ES-I3 (cell line): ENCODE results near the gene ANTXRL.
"Not testable (repeated sequence)": the region's sequence is repeated elsewhere in the genome, so short reads cannot be mapped to it uniquely, and the experiment has no call there.

Experiments used
- H3K36me3 ChIP-seq: 2 replicates; pipeline ENCODE4 v1.6.1; 2013; ENCODE audit warnings: mild to moderate bottlenecking, low read length, control low read depth, moderate library complexity; ENCODE audit not compliant: insufficient read depth
- H3K4me1 ChIP-seq: 2 replicates; pipeline ENCODE4 v1.6.1; 2013; ENCODE audit warnings: mild to moderate bottlenecking, control low read depth, low read length; ENCODE audit not compliant: insufficient read depth
- H3K9ac ChIP-seq: 2 replicates; pipeline ENCODE4 v1.6.1; 2013; ENCODE audit warnings: low read depth, mild to moderate bottlenecking, low read length, moderate library complexity
- H3K9me3 ChIP-seq: 2 replicates; pipeline ENCODE4 v1.6.1; 2013; ENCODE audit warnings: mild to moderate bottlenecking, low read length, moderate library complexity; ENCODE audit not compliant: control insufficient read depth, insufficient read depth

ANTXRL gene

DNA sequence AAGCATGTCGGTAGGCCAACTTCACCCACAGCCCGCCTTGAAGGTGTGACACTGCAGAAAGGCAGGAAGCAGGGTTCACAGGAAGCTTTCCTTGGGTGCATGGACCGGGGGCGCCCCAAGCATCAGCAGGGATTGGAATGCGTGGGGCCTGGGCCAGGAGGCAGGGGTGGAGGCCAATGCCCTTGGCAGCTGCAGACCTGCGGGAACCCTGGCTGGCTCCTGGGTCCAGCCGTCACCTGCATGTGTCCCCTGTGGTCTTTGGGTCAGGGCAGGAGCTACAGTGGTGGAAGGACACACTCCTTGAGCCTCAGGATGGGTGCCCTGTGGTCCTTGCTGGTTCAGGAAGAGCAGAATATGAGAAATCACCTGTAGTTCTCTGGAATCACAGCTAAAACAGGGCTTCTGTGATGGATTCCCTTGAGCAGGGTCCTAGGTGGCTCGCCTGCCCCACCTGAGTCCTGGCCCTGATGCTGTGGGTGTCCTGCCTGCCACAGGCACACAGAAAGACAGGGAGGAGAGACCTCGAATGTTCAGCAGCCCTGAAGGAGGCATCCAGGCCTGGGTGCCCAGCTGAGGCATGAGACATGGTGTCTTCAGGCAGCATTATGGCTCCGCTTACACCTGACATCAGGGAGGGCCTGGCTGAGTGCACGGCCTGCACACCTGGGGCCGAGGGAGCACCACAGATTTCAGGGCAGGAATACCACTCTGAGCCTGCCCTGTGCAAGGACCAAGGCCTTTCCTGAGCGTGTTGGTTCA lies 15.1 kb downstream of the ANTXRL start:
- no peak overlapping the region for H3K9ac ChIP-seq
- H3K4me1 ChIP-seq: peaks cover 7% of the 10 kb centered on the region; the same call in 1 of the 2 replicates
- no peaks in the 10 kb centered on the region for H3K9me3 ChIP-seq
- H3K36me3 ChIP-seq: no peaks in the 10 kb centered on the region

DNA sequence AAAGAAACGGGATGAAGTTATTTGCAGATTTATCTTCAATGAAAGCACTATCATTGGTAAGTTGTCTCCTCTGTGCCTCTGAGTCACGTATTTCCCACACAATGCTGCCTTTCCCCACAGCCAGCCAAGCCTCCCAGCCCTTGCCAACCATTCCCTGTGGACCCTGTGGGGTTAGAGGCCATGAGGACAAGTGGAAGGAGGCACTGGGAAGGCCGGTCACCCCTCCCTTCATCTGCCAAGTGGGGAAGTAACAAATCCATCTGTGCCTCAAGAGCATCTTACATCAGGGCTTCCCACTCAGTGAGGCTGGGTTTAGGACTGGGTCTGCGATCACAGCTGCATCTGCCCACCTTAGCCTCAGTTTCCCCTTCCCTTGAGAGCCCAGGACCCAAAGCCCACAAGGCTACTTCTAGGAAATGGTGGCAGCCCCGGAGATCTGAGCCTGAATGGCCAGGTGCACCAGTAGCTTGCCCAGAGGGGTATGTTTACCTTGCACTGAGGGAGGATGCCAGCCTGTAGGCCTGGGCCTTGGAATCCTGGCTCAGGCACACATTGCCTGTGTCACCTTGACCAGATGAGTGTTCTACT lies 16.1 kb downstream of the ANTXRL start:
- H3K9me3 ChIP-seq, H3K4me1 ChIP-seq, H3K9ac ChIP-seq, H3K36me3 ChIP-seq: not testable (repeated sequence)

DNA sequence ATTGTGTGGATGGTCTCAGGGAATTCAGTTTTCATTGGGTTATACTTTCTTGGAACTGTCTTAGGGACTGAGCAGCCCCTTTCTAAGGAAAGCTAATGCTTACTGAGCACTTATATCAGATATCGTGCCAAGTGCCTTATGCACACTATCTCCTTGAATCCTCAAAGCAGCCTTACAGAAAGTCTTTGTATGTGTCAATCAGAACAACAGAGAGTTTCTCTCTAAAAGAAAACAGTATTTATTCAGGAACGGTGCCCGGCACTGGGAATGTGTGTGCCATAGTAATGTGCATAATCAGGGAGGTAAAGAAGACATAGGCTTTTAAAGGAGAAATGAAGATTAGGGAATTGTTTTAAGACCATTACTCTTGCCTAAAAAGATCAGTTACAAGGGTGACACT lies 17.3 kb downstream of the ANTXRL start:
- H3K9me3 ChIP-seq: no peaks in the 10 kb centered on the region
- H3K9ac ChIP-seq: no peak overlapping the region
- H3K4me1 ChIP-seq: peaks cover 7% of the 10 kb centered on the region; the same call in 1 of the 2 replicates
- no peaks in the 10 kb centered on the region for H3K36me3 ChIP-seq

DNA sequence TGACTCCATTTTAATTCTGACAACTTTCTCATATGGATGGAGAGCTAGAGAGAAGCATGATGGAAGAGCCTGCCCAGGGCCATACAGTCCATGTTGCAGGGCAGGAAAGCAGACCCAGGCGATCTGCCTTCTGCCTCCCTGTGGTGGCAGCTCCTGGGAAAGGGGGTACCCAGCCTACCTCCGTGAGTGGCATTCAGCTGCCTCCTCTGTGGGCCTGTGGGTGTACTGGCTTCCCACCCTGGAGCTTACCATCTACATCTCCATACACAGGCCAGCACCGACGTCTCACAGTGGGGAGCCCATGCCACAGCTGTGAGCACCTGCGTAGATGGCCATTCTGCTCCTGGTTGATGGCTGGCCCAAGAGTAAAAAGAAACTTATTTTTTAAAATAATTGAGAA lies 17.9 kb downstream of the ANTXRL start:
- not testable (repeated sequence) for H3K9ac ChIP-seq, H3K4me1 ChIP-seq, H3K36me3 ChIP-seq, H3K9me3 ChIP-seq

DNA sequence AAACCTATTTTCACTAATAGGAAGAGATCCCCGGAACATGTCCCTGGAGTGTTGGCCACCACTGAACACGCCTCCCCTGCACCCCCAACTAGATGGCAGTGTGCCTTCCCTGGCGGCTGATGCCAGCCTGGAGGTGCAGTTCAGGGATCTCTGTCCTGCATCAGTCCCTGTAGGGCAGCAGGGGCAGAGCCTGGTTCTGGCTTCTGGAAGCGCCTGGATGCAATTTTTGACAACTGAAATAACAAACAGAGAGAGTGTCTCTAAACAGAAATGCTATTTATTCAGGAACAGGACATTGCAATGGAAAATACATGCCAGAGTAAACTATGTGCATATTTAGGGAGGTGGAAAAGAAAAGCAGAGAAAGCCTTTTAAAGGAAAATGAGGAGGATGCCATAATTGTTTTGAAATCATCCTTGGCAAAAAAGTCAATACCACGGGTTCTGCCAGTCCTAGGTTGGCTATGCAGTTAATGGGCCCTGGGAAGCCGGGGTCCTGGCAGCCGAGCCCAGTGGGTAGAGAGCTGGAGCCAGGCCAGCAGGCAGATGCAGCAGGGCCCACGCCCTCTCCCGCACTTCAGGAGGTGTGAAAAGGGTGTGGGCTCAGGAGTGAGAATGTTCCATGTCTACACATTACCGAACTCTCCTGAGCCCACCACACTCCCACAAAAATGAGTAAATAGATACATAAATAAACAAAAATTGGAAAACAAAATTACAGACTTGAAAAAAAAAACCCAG lies 18.5 kb downstream of the ANTXRL start:
- Histone ChIP-seq H3K4me1 (no peaks in the 10 kb centered on the region), H3K36me3 (no peaks in the 10 kb centered on the region), H3K9me3 (no peaks in the 10 kb centered on the region), H3K9ac (no peak overlapping the region)

DNA sequence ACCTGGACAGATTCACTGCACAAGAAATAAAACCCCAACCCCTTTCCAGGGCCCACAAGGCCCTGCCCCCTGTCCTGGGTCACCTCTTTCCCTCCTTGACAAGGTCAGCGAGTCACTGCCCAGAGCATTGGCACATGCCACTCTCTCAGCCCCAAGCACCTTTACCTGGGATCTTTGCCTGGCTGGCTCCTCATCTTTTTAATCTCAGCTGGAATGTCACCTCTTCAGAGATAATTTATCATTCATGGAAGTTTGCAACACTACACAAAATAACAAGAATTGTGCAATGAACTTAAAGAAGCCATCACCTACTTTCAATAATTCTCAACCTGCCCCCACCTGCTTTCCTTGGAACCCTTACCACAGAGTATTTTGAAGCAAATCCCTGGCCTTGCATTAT lies 19.2 kb downstream of the ANTXRL start:
- Histone ChIP-seq H3K4me1 (no peaks in the 10 kb centered on the region), H3K9me3 (no peaks in the 10 kb centered on the region), H3K9ac (no peak overlapping the region), H3K36me3 (no peaks in the 10 kb centered on the region)

DNA sequence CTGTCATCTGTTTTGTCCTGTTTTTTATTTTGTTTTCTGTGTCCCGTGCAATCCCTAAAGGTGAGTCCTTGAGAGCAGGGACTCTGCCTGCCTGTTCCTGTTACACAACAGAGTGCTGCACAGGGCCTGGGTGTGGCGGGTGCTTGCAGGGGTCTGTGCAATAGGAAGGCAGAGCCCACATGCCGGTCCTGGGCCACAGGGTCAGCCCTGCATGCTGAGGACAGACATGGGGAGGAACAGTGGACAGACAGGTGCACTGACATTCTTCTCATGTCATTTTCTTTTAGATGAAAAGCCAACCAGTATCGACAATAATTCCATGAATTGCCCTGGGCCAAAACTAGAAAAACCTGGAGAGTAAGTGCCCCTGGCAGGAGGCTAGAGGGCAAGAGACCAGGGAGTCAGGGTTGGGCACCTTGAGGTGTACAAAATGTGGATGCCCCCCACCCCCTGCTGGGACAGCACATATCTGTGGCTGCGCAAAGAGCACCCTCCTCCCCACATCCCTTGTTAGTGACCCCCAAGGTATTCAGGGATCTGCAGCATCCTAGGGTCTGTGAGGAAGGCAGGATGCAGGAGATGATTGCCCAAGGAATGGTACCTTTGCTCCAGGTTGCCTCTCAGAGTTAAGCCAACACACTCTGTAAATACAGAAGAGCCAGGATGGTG lies 19.9 kb downstream of the ANTXRL start:
- no peak overlapping the region for H3K9ac ChIP-seq
- no peaks in the 10 kb centered on the region for H3K36me3 ChIP-seq
- H3K9me3 ChIP-seq: no peaks in the 10 kb centered on the region
- no peaks in the 10 kb centered on the region for H3K4me1 ChIP-seq

DNA sequence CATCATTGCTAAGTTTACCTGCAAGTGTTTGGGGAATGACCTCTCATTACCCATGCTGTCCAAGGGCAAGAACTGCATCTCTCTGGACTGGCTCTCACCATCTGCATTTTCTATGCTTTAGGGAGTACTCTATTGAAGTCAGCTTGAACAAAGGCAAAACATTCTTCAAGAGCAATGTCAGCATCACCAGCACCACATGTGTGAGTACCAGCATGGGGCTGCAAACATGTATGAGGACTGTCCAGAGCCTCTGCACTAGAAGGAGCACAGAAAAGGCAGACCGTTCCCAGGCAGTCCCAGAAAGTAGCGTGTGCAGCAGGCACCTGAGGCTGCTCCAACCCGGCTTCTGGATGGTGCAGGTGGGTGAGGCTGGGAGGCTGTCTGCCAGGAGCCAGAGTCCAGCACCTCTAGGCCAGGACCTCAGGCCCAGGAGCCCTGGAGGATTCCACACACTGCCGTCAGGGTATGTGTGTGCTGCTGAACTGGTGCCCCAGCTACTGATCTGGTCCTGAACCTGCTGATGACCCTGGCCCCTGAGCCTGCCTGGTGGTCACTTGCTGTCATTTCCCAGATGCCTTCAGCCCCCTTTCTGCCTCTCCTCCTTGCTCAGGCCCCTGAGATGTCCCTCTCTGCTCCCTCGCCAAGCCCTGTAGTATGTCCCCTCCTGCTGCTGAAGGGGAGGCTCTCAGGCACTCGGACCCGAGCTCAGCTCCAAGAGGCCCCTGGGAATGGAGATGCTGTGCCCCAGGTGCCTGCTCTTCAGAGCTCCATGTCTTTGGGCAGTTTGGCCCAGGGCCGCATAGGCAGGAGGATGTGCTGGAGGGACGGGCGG lies 20.7 kb downstream of the ANTXRL start:
- Histone ChIP-seq H3K4me1 (no peaks in the 10 kb centered on the region), H3K9me3 (no peaks in the 10 kb centered on the region), H3K36me3 (no peaks in the 10 kb centered on the region), H3K9ac (no peak overlapping the region)

DNA sequence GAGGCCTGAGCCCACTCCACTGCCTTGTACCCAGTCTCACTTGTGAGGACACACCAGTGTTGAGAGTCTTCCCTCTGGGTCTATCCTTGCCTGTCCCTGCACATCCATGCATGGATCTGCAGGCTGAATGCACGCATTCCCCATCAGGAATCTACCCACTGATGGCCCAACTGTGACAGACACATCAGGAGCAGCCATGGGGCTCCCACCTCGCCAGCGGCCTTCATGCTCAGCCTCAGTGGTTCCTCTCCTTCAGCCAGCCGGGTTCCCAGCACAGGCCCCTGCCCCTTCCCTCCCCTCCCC lies 21.3 kb downstream of the ANTXRL start:
- no peak overlapping the region for H3K9ac ChIP-seq
- H3K4me1 ChIP-seq: no peaks in the 10 kb centered on the region
- H3K36me3 ChIP-seq: no peaks in the 10 kb centered on the region
- no peaks in the 10 kb centered on the region for H3K9me3 ChIP-seq

DNA sequence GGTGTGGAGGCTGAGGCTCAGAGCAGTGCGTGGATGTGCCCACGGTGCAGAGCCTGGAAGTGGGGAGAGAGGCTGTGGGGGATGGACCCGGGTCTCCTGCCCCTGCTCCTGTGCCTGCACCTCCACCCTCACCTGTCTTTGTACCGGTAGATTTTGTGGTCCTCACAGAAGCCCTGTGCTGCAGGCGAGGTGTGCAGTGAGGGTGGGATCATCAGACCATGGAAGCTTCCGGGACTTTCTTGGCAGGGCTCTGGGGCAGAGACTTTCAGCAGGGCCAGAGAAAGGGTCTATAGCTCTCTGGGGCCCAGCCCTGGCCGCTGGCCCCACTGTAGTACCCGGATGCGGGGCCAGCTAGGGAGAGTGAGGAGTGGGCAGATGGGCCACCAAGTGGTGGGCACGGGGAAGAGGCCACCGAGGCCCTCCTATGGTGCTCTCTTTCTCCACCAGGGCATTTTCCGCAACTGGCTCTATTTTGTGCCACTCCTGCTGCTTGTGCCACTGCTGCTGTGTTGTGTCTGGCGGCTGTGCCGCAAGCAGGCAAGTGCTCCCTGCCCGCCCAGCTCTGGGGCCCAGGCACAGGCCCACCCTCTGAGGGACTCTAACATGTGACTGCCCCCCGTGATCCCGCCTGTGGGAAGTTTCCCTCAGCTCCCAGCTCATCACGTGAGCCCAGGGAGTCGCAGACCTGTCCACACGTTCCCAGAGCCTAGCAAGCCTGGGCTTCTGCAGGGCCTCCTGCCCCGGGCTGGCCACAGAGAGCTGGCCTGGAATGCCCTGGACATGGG lies 22.1 kb downstream of the ANTXRL start:
- Histone ChIP-seq H3K9ac (no peak overlapping the region), H3K4me1 (no peaks in the 10 kb centered on the region), H3K36me3 (no peaks in the 10 kb centered on the region), H3K9me3 (no peaks in the 10 kb centered on the region)

DNA sequence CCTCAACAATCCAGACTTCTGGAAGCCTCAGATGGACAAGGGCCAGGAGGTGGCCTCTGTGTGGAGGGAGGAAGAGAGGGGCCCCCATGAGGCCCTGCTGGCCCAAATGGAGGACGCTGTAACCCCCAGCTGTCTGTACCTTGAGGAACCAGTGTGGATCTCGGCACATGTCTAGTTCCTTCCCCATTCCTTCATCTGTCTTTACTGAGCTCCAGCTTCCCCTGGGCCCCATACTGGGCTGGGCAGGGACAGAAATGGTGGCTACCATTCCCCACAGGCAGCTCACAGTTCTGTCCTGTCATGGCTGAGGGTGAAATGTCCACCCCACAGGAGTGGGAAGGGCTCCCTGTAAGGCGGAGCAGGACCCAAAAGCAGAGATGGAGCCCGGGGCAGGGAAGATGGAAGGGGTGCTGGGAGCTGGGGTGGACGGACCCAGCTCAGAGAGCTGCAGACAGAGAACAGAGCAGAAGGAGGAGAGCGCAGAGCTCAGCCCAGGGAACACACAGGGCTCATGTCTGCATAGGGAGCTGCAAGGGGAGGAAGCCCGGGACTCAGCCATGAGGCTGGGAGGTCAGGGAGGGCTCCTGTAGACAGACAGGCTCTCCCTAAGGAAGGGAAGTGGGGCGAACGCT lies 22.8 kb downstream of the ANTXRL start:
- no peaks in the 10 kb centered on the region for H3K36me3 ChIP-seq
- H3K4me1 ChIP-seq: no peaks in the 10 kb centered on the region
- no peak overlapping the region for H3K9ac ChIP-seq

DNA sequence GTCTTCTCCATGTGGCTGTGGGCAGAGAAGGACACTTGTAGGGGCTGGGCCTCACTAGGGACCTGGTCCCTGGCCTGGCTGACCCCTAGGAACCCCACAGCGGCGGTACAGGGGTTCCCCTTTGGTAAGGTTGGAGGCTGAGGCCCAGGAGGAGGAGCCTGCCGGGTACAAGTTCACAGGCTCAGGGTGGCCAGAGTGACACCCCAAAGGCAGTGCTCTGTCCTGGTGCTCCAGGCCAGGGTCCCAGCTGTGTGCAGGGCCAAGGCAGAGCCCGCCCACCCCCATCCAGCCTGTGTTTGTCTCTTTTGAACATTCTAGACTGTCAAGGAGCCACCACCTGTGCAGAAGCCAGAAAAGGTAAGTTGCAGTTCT lies 23.3 kb downstream of the ANTXRL start:
- Histone ChIP-seq H3K9ac (no peak overlapping the region), H3K36me3 (no peaks in the 10 kb centered on the region), H3K9me3 (no peaks in the 10 kb centered on the region), H3K4me1 (no peaks in the 10 kb centered on the region)

More for the DNA sequence above, 22.8 kb downstream of the ANTXRL start:
- H3K9me3 ChIP-seq: no peaks in the 10 kb centered on the region

DNA sequence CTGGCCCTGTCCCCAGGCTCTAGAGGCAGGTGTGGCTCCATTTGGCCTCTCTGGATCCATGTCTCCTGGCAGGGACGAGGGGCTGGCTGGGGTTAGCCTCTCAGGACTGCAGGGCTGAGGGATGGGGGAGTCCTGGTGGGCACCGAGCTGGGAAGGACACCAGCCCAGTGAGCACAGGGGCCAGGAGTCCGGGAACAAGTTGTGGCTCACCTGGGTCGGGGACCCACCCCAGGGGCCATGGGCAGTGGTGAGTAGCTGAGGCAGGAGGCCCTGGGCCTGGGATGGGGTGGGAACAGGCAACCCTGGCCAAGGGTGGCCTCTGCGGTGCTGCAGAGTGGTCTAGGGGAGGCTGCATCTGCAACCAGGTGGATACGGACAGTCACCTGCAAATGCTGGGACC lies 24.1 kb downstream of the ANTXRL start:
- Histone ChIP-seq H3K4me1 (0 out of 2 replicates have a peak, but pooled peaks cover 4% of the 10 kb centered on the region), H3K36me3 (no peaks in the 10 kb centered on the region), H3K9me3 (no peaks in the 10 kb centered on the region), H3K9ac (no peak overlapping the region)
